WTC11 (cell line): Measurements from ENCODE around the gene MAGEF1. TPM values are rescaled to one million over a fixed set of nuclear protein-coding genes. Genes with fewer than 3 reads are reported as not detected.

Experiments used
- ATAC-seq: fragments of 200-7000 bp; cut with Tn5 transposase; 2 replicates; pipeline ENCODE4 v1.10.0; 2021; ENCODE audit warnings: mild to moderate bottlenecking, moderate library complexity
- CTCF ChIA-PET: fragments of 300-600 bp; sonication (Branson Sonifier 250); formaldehyde crosslinking; loops from one replicate; lab custom pipeline; 2021; ENCODE audit warnings: antibody characterized with exemption; lab: Charles Lee
- POLR2A ChIA-PET: fragments of 350-600 bp; sonication (Branson Sonifier 250); formaldehyde crosslinking; loops from one replicate; lab custom pipeline; 2021; ENCODE audit warnings: antibody characterized with exemption; lab: Charles Lee
- DNase-seq: peaks from one replicate; pipeline ENCODE4 v3.0.0; 2021; ENCODE audit warnings: low spot score
- H3K27ac Mint-ChIP-seq: 2 replicates; pipeline ENCODE4 v1.8.0; 2021; ENCODE audit warnings: mixed read lengths
- H3K27me3 Mint-ChIP-seq: 2 replicates; pipeline ENCODE4 v1.8.0; 2021; ENCODE audit warnings: low read depth, mild to moderate bottlenecking, moderate library complexity, mixed read lengths
- H3K36me3 Mint-ChIP-seq: 2 replicates; pipeline ENCODE4 v1.8.0; 2021; ENCODE audit warnings: mixed read lengths
- H3K4me1 Mint-ChIP-seq: 2 replicates; pipeline ENCODE4 v1.8.0; 2022; ENCODE audit warnings: mixed read lengths
- H3K4me3 Mint-ChIP-seq: 2 replicates; pipeline ENCODE4 v1.8.0; 2021; ENCODE audit warnings: mild to moderate bottlenecking, moderate library complexity, mixed read lengths
- H3K9me3 Mint-ChIP-seq: 2 replicates; pipeline ENCODE4 v1.8.0; 2021; ENCODE audit warnings: mixed read lengths
- CTCF ChIP-seq: fragments of 200-600 bp; IDR thresholded peaks from 2 replicates; pipeline ENCODE4 v1.8.0; 2022; ENCODE audit warnings: antibody characterized with exemption
- ELF4 ChIP-seq: sonication (generic); formaldehyde crosslinking; IDR thresholded peaks from 2 replicates; pipeline ENCODE4 v1.8.1; 2022; ENCODE audit warnings: low read depth, mild to moderate bottlenecking, moderate library complexity, missing genetic modification reagents
- EMX1 ChIP-seq: fragments of 250-450 bp; sonication (Bioruptor Pico); IDR thresholded peaks from 2 replicates; pipeline ENCODE4 v1.8.0; 2021; ENCODE audit warnings: mild to moderate bottlenecking
- FOXJ3 ChIP-seq: sonication (generic); formaldehyde crosslinking; IDR thresholded peaks from 2 replicates; pipeline ENCODE4 v1.9.0; 2021; ENCODE audit warnings: missing genetic modification reagents, mild to moderate bottlenecking, borderline replicate concordance
- FOXK1 ChIP-seq: sonication (generic); formaldehyde crosslinking; IDR thresholded peaks from 2 replicates; pipeline ENCODE4 v1.8.0; 2022; ENCODE audit warnings: mild to moderate bottlenecking, moderate library complexity, missing genetic modification reagents
- GABPB1 ChIP-seq: sonication (generic); formaldehyde crosslinking; IDR thresholded peaks from 2 replicates; pipeline ENCODE4 v1.8.1; 2023; ENCODE audit warnings: mild to moderate bottlenecking, missing genetic modification reagents
- GTF2I ChIP-seq: fragments of 250-450 bp; sonication (Bioruptor Pico); conservative IDR thresholded peaks from 2 replicates; pipeline ENCODE4 v1.4.0; 2021; ENCODE audit warnings: mild to moderate bottlenecking
- IRF1 ChIP-seq: sonication (generic); formaldehyde crosslinking; IDR thresholded peaks from 2 replicates; pipeline ENCODE4 v1.8.0; 2023; ENCODE audit warnings: missing genetic modification reagents
- JAZF1 ChIP-seq: fragments of 250-450 bp; sonication (Bioruptor Pico); IDR thresholded peaks from 2 replicates; pipeline ENCODE4 v1.9.0; 2021; ENCODE audit warnings: moderate library complexity, mild to moderate bottlenecking, inconsistent platforms
- KAT7 ChIP-seq: sonication (generic); formaldehyde crosslinking; IDR thresholded peaks from 2 replicates; pipeline ENCODE4 v1.8.1; 2023; ENCODE audit warnings: missing genetic modification reagents, mild to moderate bottlenecking, borderline replicate concordance
- NR1H2 ChIP-seq: sonication (generic); formaldehyde crosslinking; IDR thresholded peaks from 2 replicates; pipeline ENCODE4 v1.9.0; 2021; ENCODE audit warnings: mild to moderate bottlenecking, moderate library complexity, missing genetic modification reagents
- PRRX2 ChIP-seq: fragments of 250-450 bp; sonication (Bioruptor Pico); IDR thresholded peaks from 2 replicates; pipeline ENCODE4 v1.8.0; 2021; ENCODE audit warnings: mild to moderate bottlenecking
- SP1 ChIP-seq: sonication (generic); formaldehyde crosslinking; conservative IDR thresholded peaks from 2 replicates; pipeline ENCODE4 v1.8.1; 2022; ENCODE audit warnings: missing genetic modification reagents
- TCF7 ChIP-seq: sonication (generic); formaldehyde crosslinking; IDR thresholded peaks from 2 replicates; pipeline ENCODE4 v1.8.0; 2022; ENCODE audit warnings: mild to moderate bottlenecking, low read depth, missing genetic modification reagents, moderate library complexity
- TEAD1 ChIP-seq: sonication (generic); formaldehyde crosslinking; IDR thresholded peaks from 2 replicates; pipeline ENCODE4 v1.8.0; 2022; ENCODE audit warnings: mild to moderate bottlenecking, missing genetic modification reagents
- ZBTB21 ChIP-seq: sonication (generic); formaldehyde crosslinking; IDR thresholded peaks from 2 replicates; pipeline ENCODE4 v1.8.1; 2023; ENCODE audit warnings: mild to moderate bottlenecking, missing genetic modification reagents, borderline replicate concordance
- ZNF416 ChIP-seq: fragments of 250-450 bp; sonication (Bioruptor Pico); IDR thresholded peaks from 2 replicates; pipeline ENCODE4 v1.9.0; 2021; ENCODE audit warnings: mild to moderate bottlenecking, inconsistent platforms
- ZNF423 ChIP-seq: fragments of 250-450 bp; sonication (Bioruptor Pico); IDR thresholded peaks from 2 replicates; pipeline ENCODE4 v2.1.2; 2022; ENCODE audit warnings: mild to moderate bottlenecking, moderate library complexity
- ZNF671 ChIP-seq: fragments of 250-450 bp; sonication (Bioruptor Pico); IDR thresholded peaks from 2 replicates; pipeline ENCODE4 v1.8.0; 2021; ENCODE audit warnings: mild to moderate bottlenecking
- total RNA-seq: library from RNA; stranded (reverse); gene quantifications from 3 replicates; pipeline ENCODE4 v1.2.3, GENCODE V29; 2021

The MAGEF1 gene
- total RNA-seq, 1 experiment from 2014 or later = 72.9 TPM

DNA sequence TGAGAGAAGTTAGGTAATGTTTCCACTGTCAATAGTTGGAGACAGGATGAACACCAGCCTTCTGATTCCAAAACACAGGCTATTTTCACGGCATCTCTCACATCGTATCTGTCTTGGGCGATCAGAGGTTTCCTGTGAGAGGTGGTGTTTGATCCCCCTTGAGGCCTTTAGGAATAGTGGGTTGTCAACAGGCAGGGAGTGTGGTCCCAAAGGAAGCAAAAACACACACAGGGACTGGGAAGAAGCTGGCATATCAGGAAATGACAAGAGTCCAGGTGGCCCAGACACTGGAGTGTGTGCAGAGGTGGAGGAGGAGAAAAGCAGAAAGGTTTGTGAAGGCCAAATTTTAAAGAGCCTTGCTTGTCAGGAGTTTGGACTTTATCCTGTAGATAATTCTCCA is 6.6 kb upstream of the MAGEF1 start (continued):
- TF ChIP-seq ZBTB21 (CRISPR knock-in tag) = no peak

DNA sequence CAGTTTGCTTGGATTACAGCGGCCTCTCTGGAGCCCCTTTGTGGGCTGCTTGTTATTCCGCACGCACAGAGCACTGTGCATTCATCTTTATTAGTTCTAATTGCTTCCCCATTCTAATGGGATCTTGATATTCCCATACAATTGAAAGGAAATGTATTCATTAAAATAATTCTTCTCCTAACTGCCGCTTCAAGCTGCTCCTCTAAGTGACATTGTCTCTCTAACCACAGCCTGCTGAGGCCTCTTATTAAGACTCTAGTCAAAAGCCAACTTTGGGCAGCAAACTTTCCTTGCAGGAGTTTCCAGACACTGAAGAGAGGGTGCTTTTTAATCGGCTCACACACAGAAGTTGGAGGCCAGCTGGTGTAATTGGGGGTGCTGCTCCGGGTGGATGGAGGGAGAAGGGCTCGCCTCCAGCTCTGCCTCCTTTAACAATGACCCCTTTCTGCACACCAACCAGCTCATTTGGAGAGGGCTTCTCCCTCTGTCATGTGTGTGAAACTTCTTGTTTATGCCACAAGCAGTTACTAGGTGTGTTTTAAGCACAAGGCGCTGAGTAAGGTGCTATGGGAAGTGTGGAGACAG is 5.6 kb upstream of the MAGEF1 start:
- Mint-ChIP-seq H3K4me3 (no peak overlapping the region), H3K36me3 (no peaks in the 10 kb centered on the region), H3K9me3 (no peaks in the 10 kb centered on the region), H3K27me3 (no peaks in the 10 kb centered on the region; the same call in 1 of the 2 replicates), H3K4me1 (peaks cover 39% of the 10 kb centered on the region)
- CTCF ChIA-PET = interaction anchor here (0.6 to 2.8 kb wide), 6 partner anchors 20 to 345 kb away, joined by 3 to 21 read pairs (median 4); partner anchors contain the start of gene EPHB3
- TF ChIP-seq ZNF416 (CRISPR knock-in tag) (no peak), ELF4 (CRISPR knock-in tag) (no peak), ZNF423 (no peak), JAZF1 (no peak), NR1H2 (no peak), FOXK1 (CRISPR knock-in tag) (no peak), KAT7 (CRISPR knock-in tag) (no peak), EMX1 (CRISPR knock-in tag) (no peak), IRF1 (no peak), GTF2I (CRISPR knock-in tag) (no peak), FOXJ3 (CRISPR knock-in tag) (no peak), ZNF671 (no peak), GABPB1 (CRISPR knock-in tag) (no peak), PRRX2 (CRISPR knock-in tag) (no peak)
- TF ChIP-seq, all 79 proteins: peak for 0
- no peak for DNase-seq
- no peak for ATAC-seq
- POLR2A ChIA-PET = interaction anchor here (0.6 kb wide), 1 partner anchor 150 kb away, joined by 3 read pairs; no protein-coding TSS in a partner anchor
- peak overlapping the region; percentile 26 for H3K27ac Mint-ChIP-seq

DNA sequence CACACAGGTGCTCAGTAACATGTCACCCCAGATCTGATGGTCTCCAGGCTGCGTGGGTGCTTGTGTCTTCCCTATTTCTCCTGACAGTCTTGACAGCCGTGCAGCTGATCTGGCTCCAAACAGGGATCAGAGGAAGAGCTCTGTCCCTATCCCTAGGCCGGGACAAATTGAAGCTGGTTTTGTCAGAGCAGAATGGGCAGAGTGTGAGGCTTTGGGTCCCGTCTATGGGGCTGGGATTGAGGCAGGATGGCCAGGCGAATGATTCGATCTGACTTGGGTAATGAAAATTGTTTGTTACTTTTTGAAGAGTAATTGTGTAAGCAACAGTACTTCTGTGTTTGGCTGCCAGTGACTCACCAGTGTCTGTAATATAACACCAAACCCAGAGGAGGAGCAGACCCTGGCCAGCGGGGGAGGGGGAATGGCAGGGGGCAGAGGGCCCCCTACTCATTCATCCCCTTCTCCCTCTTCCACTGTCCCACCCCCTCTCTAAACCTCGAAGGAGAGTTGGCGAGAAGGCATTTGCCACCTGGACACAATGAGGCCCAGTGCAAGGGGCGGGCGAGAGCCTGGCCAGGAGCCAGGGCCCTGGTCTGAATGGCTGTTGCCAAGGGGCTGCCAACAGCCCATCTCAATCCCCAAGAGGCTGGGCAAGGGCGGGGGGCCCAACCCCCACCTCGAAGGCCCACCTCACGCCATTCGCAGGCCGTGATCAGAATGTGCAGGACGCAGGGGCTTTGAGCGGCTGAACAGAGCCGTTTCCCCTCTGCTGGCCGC is 4.9 kb upstream of the MAGEF1 start:
- H3K4me1 Mint-ChIP-seq = peaks cover 42% of the 10 kb centered on the region
- ATAC-seq = peak; percentile 62
- POLR2A ChIA-PET = no interaction called here
- no peaks in the 10 kb centered on the region for H3K36me3 Mint-ChIP-seq
- DNase-seq = peak; percentile 39
- peak overlapping the region; percentile 29; the same call in 1 of the 2 replicates for H3K4me3 Mint-ChIP-seq
- no peaks in the 10 kb centered on the region; the same call in 1 of the 2 replicates for H3K27me3 Mint-ChIP-seq
- no peaks in the 10 kb centered on the region for H3K9me3 Mint-ChIP-seq
- CTCF ChIA-PET = interaction anchor here (0.9 to 2.8 kb wide), 5 partner anchors 134 to 345 kb away, joined by 3 to 21 read pairs (median 8); partner anchors contain the start of gene EPHB3
- peak overlapping the region; percentile 43 for H3K27ac Mint-ChIP-seq
- TF ChIP-seq TEAD1 (no peak), TCF7 (CRISPR knock-in tag) (no peak), CTCF (no peak), SP1 (CRISPR knock-in tag) (no peak)
